ENCODE results near the gene RANBP17.

Gene RANBP17

GRCh38 chr5:171093598-171093997 is 231.8 kb downstream of the RANBP17 start:
- DNase-seq (ENCODE audit: low spot score) = no peak

GRCh38 chr5:171094356-171094755 is 232.5 kb downstream of the RANBP17 start:
- DNase-seq (ENCODE audit: low spot score) = no peak

- no peak for DNase-seq (ENCODE audit: low spot score)
These were observed 241.2 kb downstream of the RANBP17 start for GRCh38 chr5:171102877-171103610.

DNA sequence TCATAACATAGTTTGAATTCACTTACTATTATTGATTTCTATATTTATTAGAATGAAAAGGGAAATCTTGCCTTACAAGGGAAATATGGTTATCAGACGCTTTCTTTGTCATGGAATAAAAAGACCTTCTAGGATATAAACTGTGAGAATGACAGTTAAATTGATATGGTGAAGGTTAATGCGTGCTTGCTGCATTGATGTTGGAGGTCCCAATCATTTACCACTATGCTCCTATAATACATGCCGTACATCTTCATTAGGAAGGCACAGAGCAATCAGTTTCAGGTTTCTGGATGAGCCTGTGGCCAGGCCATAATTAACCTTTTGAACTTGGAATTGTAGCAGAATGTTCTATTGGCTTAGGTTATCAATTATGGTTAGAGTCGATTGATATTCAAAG is 245.9 kb downstream of the RANBP17 start:
- DNase-seq (ENCODE audit: low spot score) = no peak

DNA sequence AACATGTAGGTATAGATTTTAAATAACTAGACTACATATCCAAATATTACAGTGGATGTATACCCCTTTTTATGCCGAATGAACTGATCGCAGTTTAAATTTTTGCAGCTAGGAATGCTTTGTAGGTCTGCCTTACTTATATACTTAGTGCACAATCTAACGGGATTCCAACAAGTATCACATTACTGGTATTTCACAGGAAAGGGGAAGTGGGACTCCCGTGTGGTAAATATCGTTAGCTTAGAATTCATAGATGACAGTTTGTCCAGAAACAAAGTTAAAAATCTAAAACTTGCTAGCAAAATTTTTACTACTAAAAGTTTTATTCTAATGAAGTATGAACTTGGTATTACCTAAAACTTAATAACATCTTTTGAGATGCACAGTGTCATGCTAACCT is 253.7 kb downstream of the RANBP17 start:
- no peak for DNase-seq (ENCODE audit: low spot score)

GRCh38 chr5:171116719-171117118 is 254.9 kb downstream of the RANBP17 start:
- DNase-seq (ENCODE audit: low spot score) = no peak

- DNase-seq (ENCODE audit: low spot score) = no peak
These were observed 259.3 kb downstream of the RANBP17 start for GRCh38 chr5:171120986-171121622.

DNA sequence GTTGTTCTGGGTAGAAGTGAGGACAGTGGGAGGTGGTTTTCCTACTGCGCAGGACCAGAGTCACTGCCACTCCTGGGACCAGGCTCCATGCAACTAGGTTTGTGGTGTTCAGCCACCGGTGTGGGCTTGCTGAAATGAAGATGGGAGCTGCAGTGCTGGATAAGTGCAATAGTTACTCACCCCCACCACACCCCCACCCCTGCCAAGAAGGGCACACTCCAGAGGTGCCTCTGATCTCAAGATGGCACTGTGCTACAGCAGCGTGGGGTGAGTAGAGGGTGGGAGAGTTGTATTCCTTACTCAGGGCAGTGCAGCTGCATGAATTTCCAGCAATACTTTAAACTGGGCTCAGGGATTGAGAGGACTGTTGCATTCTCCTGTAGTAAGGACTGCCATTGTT is 259.8 kb downstream of the RANBP17 start:
- DNase-seq (ENCODE audit: low spot score) = no peak

DNA sequence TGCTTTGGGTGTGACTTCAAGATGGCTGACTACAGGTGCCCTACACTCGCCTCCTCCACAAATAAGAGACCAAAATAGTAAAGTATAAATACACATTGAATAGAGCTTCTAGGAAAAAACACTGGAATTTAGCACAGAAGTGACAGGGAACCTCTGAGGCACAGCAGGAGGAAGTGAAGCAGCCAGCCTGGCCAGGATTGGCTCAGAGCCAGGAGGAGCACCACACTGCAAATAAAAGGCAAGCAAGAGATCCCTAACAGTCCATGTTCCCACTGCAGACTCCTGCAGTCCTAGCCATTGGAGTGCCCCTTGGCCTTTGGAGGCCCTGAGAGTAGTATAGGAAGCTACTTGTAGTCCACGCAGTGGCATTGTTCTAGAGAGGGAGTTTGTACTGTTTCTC is 260.6 kb downstream of the RANBP17 start:
- DNase-seq (ENCODE audit: low spot score) = no peak

- DNase-seq (ENCODE audit: low spot score) = no peak
These were observed 261.6 kb downstream of the RANBP17 start for GRCh38 chr5:171123417-171123816.

DNA sequence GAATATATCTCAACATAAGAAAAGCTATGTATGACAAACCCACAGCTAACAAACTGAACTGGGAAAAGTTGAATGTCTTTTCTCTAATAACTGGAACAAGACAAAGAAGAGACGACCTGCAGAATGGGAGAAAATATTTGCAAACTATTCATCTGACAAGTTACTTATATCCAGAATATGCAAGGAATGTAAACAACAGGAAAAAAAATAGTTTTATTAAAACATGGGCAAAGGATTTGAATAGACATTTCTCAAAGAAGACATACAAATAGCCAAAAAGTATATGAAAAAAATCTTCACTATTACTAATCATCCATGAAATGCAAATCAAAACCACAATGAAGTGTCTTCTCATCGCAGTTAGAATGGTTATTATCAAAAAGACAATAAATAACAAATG is 265.5 kb downstream of the RANBP17 start:
- no peak for DNase-seq (ENCODE audit: low spot score)

DNA sequence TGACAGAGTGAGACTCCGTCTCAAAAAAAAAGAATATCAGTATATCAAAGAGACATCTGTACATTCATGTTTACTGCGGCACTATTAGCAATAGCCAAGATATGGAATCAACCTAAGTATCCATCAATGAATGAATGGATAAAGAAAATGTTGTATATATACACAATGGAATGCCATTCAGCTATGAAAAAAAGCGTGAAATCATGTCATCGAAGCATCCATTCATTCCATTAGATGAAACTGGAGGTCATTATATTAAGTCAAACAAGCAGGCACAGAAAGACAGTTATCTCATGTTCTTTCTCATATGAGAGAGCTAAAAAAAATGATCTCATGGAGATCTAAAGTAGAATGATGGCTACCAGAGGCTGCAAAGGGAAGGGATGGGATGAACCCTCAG is 266.3 kb downstream of the RANBP17 start:
- peak; percentile 1 for DNase-seq (ENCODE audit: low spot score)

DNA sequence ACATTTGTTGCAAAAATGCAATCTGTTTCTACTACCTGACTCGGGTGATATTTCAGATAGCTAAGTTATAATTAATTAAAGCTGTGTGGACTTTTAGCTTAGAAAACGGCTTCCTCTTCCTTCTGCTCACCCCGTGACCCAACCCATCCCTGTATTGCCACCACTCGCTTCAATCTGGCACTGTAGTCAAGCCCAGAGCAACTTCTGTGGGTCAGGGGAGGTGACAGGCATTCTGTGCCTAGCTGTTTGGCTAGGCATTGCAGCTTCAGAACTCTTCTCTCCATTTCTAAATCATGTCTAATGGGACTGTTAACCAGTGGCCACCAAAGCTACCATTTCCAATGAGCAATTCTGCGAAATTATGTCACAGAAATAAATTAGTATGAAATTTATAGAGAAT is 267.5 kb downstream of the RANBP17 start:
- DNase-seq (ENCODE audit: low spot score) = no peak

- DNase-seq (ENCODE audit: low spot score) = no peak
These were observed 269.7 kb downstream of the RANBP17 start for GRCh38 chr5:171131497-171131896.

- no peak for DNase-seq (ENCODE audit: low spot score)
These were observed 276.1 kb downstream of the RANBP17 start for GRCh38 chr5:171137768-171138525.

GRCh38 chr5:171139227-171139626 is 277.4 kb downstream of the RANBP17 start:
- no peak for DNase-seq (ENCODE audit: low spot score)

GRCh38 chr5:171142617-171143016 is 280.8 kb downstream of the RANBP17 start:
- no peak for DNase-seq (ENCODE audit: low spot score)

DNA sequence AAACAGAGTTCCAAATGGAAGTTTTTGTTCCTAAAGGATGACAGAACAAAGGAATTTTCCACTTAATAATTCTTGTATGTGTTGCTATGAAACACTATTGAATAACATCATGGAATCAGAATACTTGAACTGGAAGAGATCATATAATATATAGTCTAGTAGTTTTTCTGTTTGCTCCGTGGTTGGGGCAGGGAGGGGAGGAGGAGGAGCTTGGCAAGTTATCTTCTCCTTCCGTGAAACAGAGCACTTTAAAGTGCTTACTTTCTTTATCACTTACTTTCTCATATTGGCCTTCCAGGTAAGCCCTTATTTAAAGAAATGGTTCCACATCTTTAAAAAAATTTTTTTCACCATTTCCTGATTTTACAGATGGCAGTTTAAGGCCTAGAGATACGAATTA is 281.4 kb downstream of the RANBP17 start:
- DNase-seq (ENCODE audit: low spot score) = no peak

DNA sequence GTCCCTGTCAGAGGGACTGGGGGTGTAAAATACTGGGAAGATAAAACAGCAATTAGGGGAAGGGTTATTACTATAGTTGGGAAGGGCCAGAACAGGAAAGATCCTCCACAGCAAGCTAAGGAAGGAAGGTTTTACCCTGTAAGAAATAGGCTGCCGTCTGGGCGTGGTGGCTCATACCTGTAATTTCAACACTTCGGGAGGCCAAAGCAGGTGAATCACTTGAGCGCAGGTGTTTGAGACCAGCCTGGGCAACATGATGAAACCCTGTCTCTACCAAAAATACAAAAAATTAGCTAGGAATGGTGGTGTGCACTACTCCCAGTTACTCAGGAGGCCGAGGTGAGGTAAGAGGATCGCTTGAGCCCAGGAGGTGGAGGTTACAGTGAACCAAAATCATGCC is 282.1 kb downstream of the RANBP17 start:
- no peak for DNase-seq (ENCODE audit: low spot score)

- no peak for DNase-seq (ENCODE audit: low spot score)
These were observed 287.5 kb downstream of the RANBP17 start for GRCh38 chr5:171149333-171149732.

GRCh38 chr5:171149772-171150171 is 288.0 kb downstream of the RANBP17 start:
- no peak for DNase-seq (ENCODE audit: low spot score)

GRCh38 chr5:171152382-171152781 is 290.6 kb downstream of the RANBP17 start:
- DNase-seq (ENCODE audit: low spot score) = peak; percentile 18

DNA sequence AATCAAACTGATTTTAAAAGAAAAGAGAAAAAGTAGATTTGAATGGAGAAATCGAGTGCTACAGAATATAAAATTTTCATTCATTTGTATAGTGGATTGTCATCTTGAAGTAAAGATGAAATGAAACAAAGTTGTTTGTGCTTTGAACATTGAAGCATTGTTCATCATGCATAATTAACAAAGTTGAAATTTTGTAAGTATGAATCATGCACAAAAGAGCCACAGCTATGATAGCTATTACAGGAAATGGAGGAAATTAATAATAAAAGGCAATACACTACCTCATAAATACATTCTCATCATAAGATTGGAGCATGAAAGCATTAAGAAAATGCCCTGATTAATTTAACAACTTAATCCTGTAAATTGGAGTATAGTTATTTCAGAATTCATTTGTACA is 293.8 kb downstream of the RANBP17 start:
- DNase-seq (ENCODE audit: low spot score) = peak; percentile 26

Data from COLO829 (cell line).